ENCODE results near the gene UNC119B. TPM values are rescaled to one million over a fixed set of nuclear protein-coding genes. Genes with fewer than 3 reads are reported as not detected.
A peak's percentile ranks its signal among the peaks of the same experiment; 100 is the strongest.

Gene UNC119B
- total RNA-seq, 4 donors from 2014 or later = 9.8 to 25.4 (median 21.5) TPM

DNA sequence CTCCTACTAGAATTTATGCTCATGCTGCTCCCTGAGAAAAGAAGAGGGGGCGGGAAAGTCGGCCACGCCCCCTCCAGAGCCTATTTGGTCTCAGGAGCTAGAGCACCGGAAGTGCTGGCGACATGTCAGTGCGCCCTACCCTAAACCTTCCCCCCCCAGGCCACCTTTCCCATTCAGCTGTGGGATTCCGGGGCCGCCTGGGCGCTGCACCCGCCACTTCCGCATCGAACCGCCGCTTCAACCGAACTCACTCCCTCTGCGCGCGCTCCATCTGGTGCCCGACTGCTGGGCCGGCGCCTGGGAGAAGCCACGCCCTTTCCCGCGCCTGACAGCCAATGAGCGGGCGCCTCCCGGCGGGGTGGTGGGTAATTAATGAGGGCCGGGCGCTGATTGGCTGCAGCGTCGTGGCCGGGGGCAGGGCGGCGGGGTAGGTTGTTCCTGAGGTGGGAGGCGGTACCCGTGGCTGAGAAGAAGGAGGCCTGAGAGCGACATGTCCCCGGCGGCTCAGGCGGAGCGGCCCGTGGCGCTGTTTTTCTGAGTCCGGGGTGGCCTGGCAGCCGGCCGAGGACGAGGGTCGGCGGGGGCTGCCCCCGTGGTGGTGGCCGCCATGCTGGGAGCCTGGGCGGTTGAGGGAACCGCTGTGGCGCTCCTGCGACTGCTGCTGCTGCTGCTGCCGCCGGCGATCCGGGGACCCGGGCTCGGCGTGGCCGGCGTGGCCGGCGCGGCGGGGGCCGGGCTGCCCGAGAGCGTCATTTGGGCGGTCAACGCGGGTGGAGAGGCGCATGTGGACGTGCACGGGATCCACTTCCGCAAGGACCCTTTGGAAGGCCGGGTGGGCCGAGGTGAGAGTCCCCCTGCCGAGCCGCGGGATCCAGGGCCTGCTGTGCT is 23.3 kb upstream of the UNC119B start, which contains the start of gene MLEC:
Gene MLEC (plus strand): TSS at position 460 of the 888 bp plus-strand sequence. CDS start 148 bp downstream, at position 608.
- no peaks in the 10 kb centered on the region for H3K9me3 ChIP-seq
- H3K36me3 ChIP-seq = no peaks in the 10 kb centered on the region
- intact Hi-C loops (cut with DNase I; ENCODE audit: low total_unique reads) (no loop called here), in situ Hi-C loops (cut with MboI; ENCODE audit: low pct_ligation_motif_present in 1 of 4, low pct_unique_long_range_greater_than_20kb in 1 of 4, low sequenced_read_pairs in 3 of 4) (no loop called here)
- 0% methylated on average over 84 of the region's 84 CpGs; no CpG with 5 or more reads in 1 of the 2 donors for WGBS, 2 donors (ENCODE audit: low coverage in 1 of 2)
- H3K27me3 ChIP-seq = no peaks in the 10 kb centered on the region
- H3K4me3 ChIP-seq = peak within 1 kb of the TSS; percentile 75 to 99 (median 84)
- peak; percentile 99 for DNase-seq
- H3K27ac ChIP-seq = peak within 1 kb of the TSS; percentile 94 to 98 (median 96)
- peaks cover 33 to 48% (median 38%) of the 10 kb centered on the region in 4 donors for H3K4me1 ChIP-seq
- TF ChIP-seq POLR2A (IDR thresholded peaks at IDR 0.05) = peak; percentile 94
- no peak for TF ChIP-seq CTCF (IDR thresholded peaks at IDR 0.05)
- peak; percentile 94 to 97 (median 97) for TF ChIP-seq POLR2AphosphoS5 (IDR thresholded peaks at IDR 0.05)

- in situ Hi-C loops (cut with MboI; ENCODE audit: low pct_ligation_motif_present in 1 of 4, low pct_unique_long_range_greater_than_20kb in 1 of 4, low sequenced_read_pairs in 3 of 4) (no loop called here), intact Hi-C loops (cut with DNase I; ENCODE audit: low total_unique reads) (no loop called here)
- H3K27ac ChIP-seq = peak overlapping the region; percentile 94 to 98 (median 96)
- H3K36me3 ChIP-seq = no peaks in the 10 kb centered on the region
- no peak for TF ChIP-seq POLR2A (IDR thresholded peaks at IDR 0.05)
- no peak for TF ChIP-seq POLR2AphosphoS5 (IDR thresholded peaks at IDR 0.05)
- TF ChIP-seq EP300 (IDR thresholded peaks at IDR 0.05; ENCODE audit: low read depth) = no peak
- no peak for TF ChIP-seq CTCF (IDR thresholded peaks at IDR 0.05)
- DNase-seq = peak; percentile 40
- WGBS, 2 donors (ENCODE audit: low coverage in 1 of 2) = 0% methylated on average over 9 to 31 of the region's 31 CpGs
- no peaks in the 10 kb centered on the region for H3K9me3 ChIP-seq
- peaks cover 40 to 56% (median 46%) of the 10 kb centered on the region in 4 donors for H3K4me1 ChIP-seq
- peak overlapping the region; percentile 75 to 99 (median 84) for H3K4me3 ChIP-seq
- no peaks in the 10 kb centered on the region for H3K27me3 ChIP-seq
Measured at GRCh38 chr12:120687578-120688289, 22.5 kb upstream of the UNC119B start.

DNA sequence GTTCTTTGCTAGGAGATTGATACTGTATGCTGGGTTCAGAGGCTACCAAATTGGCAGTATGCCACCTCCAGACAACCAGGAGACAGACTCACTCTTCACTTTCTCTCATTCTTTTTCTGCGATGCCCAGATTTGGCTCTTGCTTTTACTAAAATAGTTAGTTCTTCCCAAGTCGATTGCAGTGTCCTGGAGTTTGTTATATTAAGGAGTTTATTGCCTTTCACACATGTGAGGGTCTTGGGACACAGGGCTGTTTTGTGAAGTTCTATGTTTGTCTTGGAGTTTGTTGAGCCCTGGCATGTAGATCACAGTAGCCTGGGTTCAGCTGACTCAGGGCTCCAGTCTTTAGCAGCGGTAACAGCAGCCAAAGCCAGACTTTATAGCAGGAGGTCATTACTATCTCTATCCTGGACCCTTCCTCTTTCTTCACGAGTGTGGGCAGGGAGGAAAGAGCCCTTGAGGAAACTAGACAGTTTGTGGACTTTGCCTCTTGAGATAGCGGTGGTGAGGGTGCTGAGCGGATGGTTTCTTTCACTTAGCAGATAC is 21.7 kb upstream of the UNC119B start:
- in situ Hi-C loops (cut with MboI; ENCODE audit: low pct_ligation_motif_present in 1 of 4, low pct_unique_long_range_greater_than_20kb in 1 of 4, low sequenced_read_pairs in 3 of 4) (no loop called here), intact Hi-C loops (cut with DNase I; ENCODE audit: low total_unique reads) (no loop called here)
- 0 to 8% methylated on average over 2 to 6 of the region's 6 CpGs for WGBS, 2 donors (ENCODE audit: low coverage in 1 of 2)
- Histone ChIP-seq H3K9me3 (no peaks in the 10 kb centered on the region), H3K27me3 (no peaks in the 10 kb centered on the region), H3K27ac (peak overlapping the region; percentile 94 to 98 (median 96)), H3K4me3 (peak overlapping the region in 3 of 4 donors; percentile 75 to 99 (median 83)), H3K4me1 (peaks cover 40 to 65% (median 52%) of the 10 kb centered on the region in 4 donors), H3K36me3 (no peaks in the 10 kb centered on the region)
- TF ChIP-seq EP300 (IDR thresholded peaks at IDR 0.05; ENCODE audit: low read depth) = peak; percentile 62
- TF ChIP-seq POLR2AphosphoS5 (IDR thresholded peaks at IDR 0.05) = peak in 2 of 3 donors; percentile 29 to 36
- no peak for TF ChIP-seq CTCF (IDR thresholded peaks at IDR 0.05)
- peak; percentile 11 for TF ChIP-seq POLR2A (IDR thresholded peaks at IDR 0.05)
- DNase-seq = peak; percentile 56
